Neutrophil (primary cell): ENCODE data around the gene ZNF598.

Experiments used
- H3K27ac ChIP-seq: fragments of 200-600 bp; sonication (generic); 2 replicates; pipeline ENCODE4 v1.5.1; 2016; ENCODE audit warnings: mild to moderate bottlenecking, moderate library complexity
- H3K27me3 ChIP-seq: fragments of 200-600 bp; sonication (generic); 2 replicates; pipeline ENCODE4 v1.6.0; 2016; ENCODE audit warnings: mild to moderate bottlenecking
- H3K36me3 ChIP-seq: fragments of 200-600 bp; sonication (generic); 2 replicates; pipeline ENCODE4 v1.5.1; 2017
- H3K4me1 ChIP-seq, 2 experiments: fragments of 200-600 bp in 1 of 2; sonication (generic) in 1 of 2; 1 replicate in 1 of 2; 2 replicates in 1 of 2; pipeline versions ENCODE4 v1.5.1 to v1.6.1; 2013 to 2016; ENCODE audit warnings: low read depth in 1 of 2, low read length in 1 of 2, mild to moderate bottlenecking in 1 of 2, moderate library complexity in 1 of 2; ENCODE audit not compliant: control insufficient read depth in 1 of 2, insufficient read depth in 1 of 2
- H3K4me3 ChIP-seq, 2 experiments: fragments of 200-600 bp in 1 of 2; sonication (generic) in 1 of 2; 1 replicate in 1 of 2; 2 replicates in 1 of 2; pipeline ENCODE4 v1.5.1; 2013 to 2016; ENCODE audit warnings: low read depth in 1 of 2, low read length in 1 of 2, mild to moderate bottlenecking in 1 of 2, moderate library complexity in 1 of 2
- H3K9me3 ChIP-seq: fragments of 200-600 bp; sonication (generic); 2 replicates; pipeline ENCODE4 v1.5.1; 2016
- TF ChIP-seq, protein P1 (sequence below): fragments of 200-600 bp; sonication (generic); IDR thresholded peaks from 2 replicates; pipeline ENCODE4 v1.5.1; 2016; ENCODE audit warnings: antibody characterized with exemption

ZNF598 gene

DNA sequence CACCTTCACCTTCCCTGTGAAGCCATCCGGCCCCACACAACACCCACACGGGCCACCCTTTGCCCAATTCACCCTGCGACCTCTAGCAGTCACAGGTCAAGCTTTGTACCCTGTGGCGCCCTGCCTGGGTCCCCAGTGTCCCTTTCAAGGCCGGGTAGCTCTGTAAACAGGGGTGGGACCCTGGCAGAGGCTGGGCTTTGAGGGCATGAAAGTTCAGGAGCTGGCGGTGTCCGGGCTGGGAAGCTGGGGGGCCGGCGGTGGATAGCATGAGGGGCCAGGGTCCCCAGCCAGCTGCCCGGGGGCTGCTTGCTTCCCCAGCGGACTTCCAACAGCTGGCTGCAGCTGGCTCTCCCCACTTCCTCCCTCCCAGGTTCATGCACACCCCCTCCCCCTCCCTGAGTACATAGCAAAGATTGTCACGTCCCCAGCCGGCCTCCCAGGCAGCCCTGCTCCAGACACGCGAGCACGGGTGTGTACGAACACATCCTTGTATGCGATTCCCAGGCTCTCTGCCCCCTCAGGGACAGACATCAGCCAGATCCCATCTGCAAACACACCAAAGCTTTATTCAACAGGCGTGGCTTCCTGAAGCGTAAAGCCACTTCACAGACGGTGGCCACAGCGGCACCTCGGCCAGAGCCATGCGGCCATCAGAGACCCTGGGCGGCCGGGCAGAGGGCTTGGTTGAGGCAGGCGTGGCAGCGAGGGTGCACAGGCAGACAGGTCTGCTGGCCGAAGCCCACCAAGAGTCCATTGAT lies 29.8 kb upstream of the ZNF598 start:
- no peak overlapping the region for H3K4me3 ChIP-seq
- TF ChIP-seq, protein P1, sequence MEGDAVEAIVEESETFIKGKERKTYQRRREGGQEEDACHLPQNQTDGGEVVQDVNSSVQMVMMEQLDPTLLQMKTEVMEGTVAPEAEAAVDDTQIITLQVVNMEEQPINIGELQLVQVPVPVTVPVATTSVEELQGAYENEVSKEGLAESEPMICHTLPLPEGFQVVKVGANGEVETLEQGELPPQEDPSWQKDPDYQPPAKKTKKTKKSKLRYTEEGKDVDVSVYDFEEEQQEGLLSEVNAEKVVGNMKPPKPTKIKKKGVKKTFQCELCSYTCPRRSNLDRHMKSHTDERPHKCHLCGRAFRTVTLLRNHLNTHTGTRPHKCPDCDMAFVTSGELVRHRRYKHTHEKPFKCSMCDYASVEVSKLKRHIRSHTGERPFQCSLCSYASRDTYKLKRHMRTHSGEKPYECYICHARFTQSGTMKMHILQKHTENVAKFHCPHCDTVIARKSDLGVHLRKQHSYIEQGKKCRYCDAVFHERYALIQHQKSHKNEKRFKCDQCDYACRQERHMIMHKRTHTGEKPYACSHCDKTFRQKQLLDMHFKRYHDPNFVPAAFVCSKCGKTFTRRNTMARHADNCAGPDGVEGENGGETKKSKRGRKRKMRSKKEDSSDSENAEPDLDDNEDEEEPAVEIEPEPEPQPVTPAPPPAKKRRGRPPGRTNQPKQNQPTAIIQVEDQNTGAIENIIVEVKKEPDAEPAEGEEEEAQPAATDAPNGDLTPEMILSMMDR: no peak
- H3K9me3 ChIP-seq: no peaks in the 10 kb centered on the region
- peaks cover 15% of the 10 kb centered on the region for H3K27me3 ChIP-seq
- H3K36me3 ChIP-seq: no peaks in the 10 kb centered on the region
- H3K27ac ChIP-seq: no peak overlapping the region
- H3K4me1 ChIP-seq: no peaks in the 10 kb centered on the region

- TF ChIP-seq, protein P1: no peak
- peaks cover 13% of the 10 kb centered on the region for H3K27me3 ChIP-seq
- peaks cover 0 to 4% of the 10 kb centered on the region in 2 experiments for H3K4me1 ChIP-seq
- H3K4me3 ChIP-seq: no peak overlapping the region
- H3K9me3 ChIP-seq: no peaks in the 10 kb centered on the region
- no peak overlapping the region for H3K27ac ChIP-seq
- H3K36me3 ChIP-seq: no peaks in the 10 kb centered on the region
Observed at GRCh38 chr16:2038382-2039231, 29.0 kb upstream of the ZNF598 start.

DNA sequence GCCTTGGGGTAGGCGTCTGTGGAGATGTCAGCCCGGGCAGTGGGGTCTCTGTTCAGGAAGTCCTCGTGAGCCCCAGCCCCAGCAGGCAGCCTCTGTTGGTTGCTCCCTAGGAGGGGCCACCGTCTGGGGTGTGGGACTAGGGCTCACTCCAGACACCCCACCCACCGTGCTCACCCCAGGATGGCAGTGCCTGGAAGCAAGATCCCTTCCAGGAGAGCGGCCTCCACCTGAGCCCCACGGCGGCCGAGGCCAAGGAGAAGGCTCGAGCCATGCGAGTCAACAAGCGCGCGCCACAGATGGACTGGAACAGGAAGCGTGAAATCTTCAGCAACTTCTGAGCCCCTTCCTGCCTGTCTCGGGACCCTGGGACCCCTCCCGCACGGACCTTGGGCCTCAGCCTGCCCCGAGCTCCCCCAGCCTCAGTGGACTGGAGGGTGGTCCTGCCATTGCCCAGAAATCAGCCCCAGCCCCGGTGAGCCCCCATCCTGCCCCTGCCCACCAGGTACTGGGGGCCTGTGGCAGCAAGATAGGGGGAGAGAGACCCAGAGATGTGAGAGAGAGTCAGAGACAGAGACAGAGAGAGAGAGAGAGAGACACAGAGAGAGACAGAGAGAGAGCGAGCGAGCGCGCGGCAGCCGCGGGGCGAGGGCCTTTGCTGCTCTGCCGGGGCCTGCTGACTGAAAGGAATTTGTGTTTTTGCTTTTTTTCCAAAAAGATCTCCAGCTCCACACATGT lies 28.2 kb upstream of the ZNF598 start:
- TF ChIP-seq, protein P1: no peak
- Histone ChIP-seq H3K4me1 (peaks cover 0 to 10% of the 10 kb centered on the region in 2 experiments), H3K27ac (no peak overlapping the region), H3K4me3 (no peak overlapping the region), H3K36me3 (no peaks in the 10 kb centered on the region), H3K9me3 (no peaks in the 10 kb centered on the region), H3K27me3 (peaks cover 19% of the 10 kb centered on the region)

DNA sequence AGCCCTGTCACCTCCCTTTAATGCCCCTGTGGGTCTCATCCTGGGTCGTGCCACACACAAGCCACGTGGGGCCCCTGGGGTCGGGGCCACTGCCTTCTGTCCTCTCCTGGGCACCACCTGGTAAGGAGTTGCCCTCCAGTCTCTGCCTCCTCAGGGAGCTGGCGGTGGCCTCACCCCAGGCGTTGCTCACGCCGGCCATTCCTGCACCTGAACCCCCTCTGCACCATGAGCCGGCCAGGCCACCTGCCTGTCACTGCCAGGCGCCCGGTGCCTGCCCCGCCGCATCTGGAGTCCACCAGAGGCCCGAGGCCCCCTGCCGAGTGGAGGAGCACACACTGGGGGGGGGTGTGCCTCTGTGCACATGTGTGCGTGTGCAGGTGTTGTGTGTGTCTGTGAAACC lies 27.5 kb upstream of the ZNF598 start:
- Histone ChIP-seq H3K4me1 (peaks cover 0 to 10% of the 10 kb centered on the region in 2 experiments), H3K27ac (no peak overlapping the region), H3K9me3 (no peaks in the 10 kb centered on the region), H3K27me3 (peaks cover 26% of the 10 kb centered on the region), H3K36me3 (no peaks in the 10 kb centered on the region), H3K4me3 (no peak overlapping the region)
- TF ChIP-seq, protein P1: no peak

DNA sequence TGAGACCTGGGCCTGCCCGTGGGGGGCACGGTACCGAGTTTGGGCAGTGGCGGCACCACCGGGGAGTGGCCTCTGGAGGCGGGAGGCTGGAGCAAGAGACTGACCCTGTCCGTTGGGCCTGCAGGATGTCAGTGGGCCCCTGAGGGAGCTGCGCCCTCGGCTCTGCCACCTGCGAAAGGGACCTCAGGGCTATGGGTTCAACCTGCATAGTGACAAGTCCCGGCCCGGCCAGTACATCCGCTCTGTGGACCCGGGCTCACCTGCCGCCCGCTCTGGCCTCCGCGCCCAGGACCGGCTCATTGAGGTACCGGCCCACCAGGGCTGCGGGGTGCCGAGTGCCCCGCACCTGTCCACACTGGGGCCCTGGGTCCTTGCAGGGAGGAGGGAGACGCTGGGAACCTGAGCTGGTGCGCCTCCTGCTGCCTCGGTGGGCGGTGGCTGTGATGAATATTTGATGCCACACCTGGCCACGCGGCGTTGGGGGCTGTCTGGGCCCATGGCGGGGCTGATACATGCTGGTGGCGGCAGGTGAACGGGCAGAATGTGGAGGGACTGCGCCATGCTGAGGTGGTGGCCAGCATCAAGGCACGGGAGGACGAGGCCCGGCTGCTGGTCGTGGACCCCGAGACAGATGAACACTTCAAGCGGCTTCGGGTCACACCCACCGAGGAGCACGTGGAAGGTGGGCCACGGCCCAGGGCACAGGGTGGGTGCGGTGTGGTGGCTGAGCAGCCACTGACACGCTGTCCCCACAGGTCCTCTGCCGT lies 26.8 kb upstream of the ZNF598 start:
- H3K9me3 ChIP-seq: no peaks in the 10 kb centered on the region
- H3K4me1 ChIP-seq: peaks cover 0 to 10% of the 10 kb centered on the region in 2 experiments
- no peak overlapping the region for H3K27ac ChIP-seq
- peaks cover 28% of the 10 kb centered on the region for H3K27me3 ChIP-seq
- TF ChIP-seq, protein P1: no peak
- no peak overlapping the region for H3K4me3 ChIP-seq
- H3K36me3 ChIP-seq: no peaks in the 10 kb centered on the region
